B cell (primary cell): ENCODE results near the gene TRABD2B. TPM values are rescaled to one million over a fixed set of nuclear protein-coding genes. Genes with fewer than 3 reads are reported as not detected.

Experiments
- ATAC-seq: fragments of 200-7000 bp; cut with Tn5 transposase; one replicate; pipeline ENCODE4 v1.10.0; 2021; ENCODE audit warnings: low read depth, mild to moderate bottlenecking, moderate number of reproducible peaks, moderate library complexity
- CTCF ChIA-PET: fragments of 350-600 bp; sonication (Branson Sonifier 250); formaldehyde crosslinking; loops from one replicate; lab custom pipeline; 2021; ENCODE audit warnings: antibody characterized with exemption, inconsistent platforms; lab: Charles Lee
- POLR2A ChIA-PET: fragments of 350-600 bp; sonication (Branson Sonifier 250); formaldehyde crosslinking; loops from one replicate; lab custom pipeline; 2021; ENCODE audit warnings: antibody characterized with exemption; lab: Charles Lee
- DNase-seq: peaks from one replicate; pipeline ENCODE4 v3.0.0; 2013
- H2AFZ ChIP-seq: 2 replicates; pipeline ENCODE4 v1.6.1; 2012; ENCODE audit warnings: mild to moderate bottlenecking, low read depth, low read length; ENCODE audit not compliant: insufficient read depth, poor library complexity, severe bottlenecking
- H3K27ac ChIP-seq, 2 donors: 1 replicate in 1 of 2; 2 replicates in 1 of 2; pipeline ENCODE4 v1.5.1; 2012 to 2013; ENCODE audit warnings: low read length in 2 of 2, mild to moderate bottlenecking in 2 of 2, moderate library complexity in 1 of 2
- H3K27me3 ChIP-seq, 4 experiments: fragments of 200-600 bp in 1 of 4; sonication (generic) in 1 of 4; replicated peaks in 1 of 4; 1 replicate in 2 of 4; 2 replicates in 2 of 4; pipeline versions ENCODE4 v1.6.1 to v1.7.0; 2013 to 2016; ENCODE audit warnings: low read length in 3 of 4, mild to moderate bottlenecking in 2 of 4, mixed read lengths in 1 of 4, moderate library complexity in 1 of 4; ENCODE audit not compliant: insufficient read depth in 4 of 4, control insufficient read depth in 3 of 4; ENCODE audit errors: control extremely low read depth in 1 of 4
- H3K36me3 ChIP-seq, 2 experiments: replicated peaks in 1 of 2; 1 replicate in 1 of 2; 2 replicates in 1 of 2; pipeline versions ENCODE4 v1.6.1 to v1.7.1; 2013; ENCODE audit warnings: low read length in 1 of 2; ENCODE audit not compliant: insufficient read depth in 2 of 2, control insufficient read depth in 1 of 2; ENCODE audit errors: control extremely low read depth in 1 of 2, extremely low read depth in 1 of 2
- H3K4me1 ChIP-seq, 2 donors: fragments of 200-600 bp in 1 of 2; sonication (generic) in 1 of 2; 1 replicate in 1 of 2; 2 replicates in 1 of 2; pipeline versions ENCODE4 v1.5.1 to v1.6.1; 2013 to 2017; ENCODE audit warnings: low read length in 2 of 2; ENCODE audit not compliant: control insufficient read depth in 2 of 2, insufficient read depth in 2 of 2
- H3K4me2 ChIP-seq: replicated peaks from 2 replicates; pipeline ENCODE3; 2012; ENCODE audit warnings: mild to moderate bottlenecking, low read depth, low read length; ENCODE audit not compliant: poor library complexity, severe bottlenecking
- H3K4me3 ChIP-seq, 5 experiments: fragments of 200-600 bp in 1 of 5; sonication (generic) in 1 of 5; 1 replicate in 3 of 5; 2 replicates in 2 of 5; pipeline versions ENCODE4 v1.5.1 to v1.7.0; 2011 to 2016; ENCODE audit warnings: low read length in 4 of 5, mild to moderate bottlenecking in 4 of 5, low read depth in 2 of 5, control low read depth in 1 of 5, moderate library complexity in 1 of 5; ENCODE audit not compliant: insufficient read depth in 1 of 5; ENCODE audit errors: control extremely low read depth in 1 of 5, extremely low read depth in 1 of 5
- H3K79me2 ChIP-seq: fragments of 200-600 bp; sonication (generic); one replicate; pipeline ENCODE4 v1.6.0; 2016; ENCODE audit warnings: low read length; ENCODE audit not compliant: control insufficient read depth, insufficient read depth
- H3K9ac ChIP-seq: fragments of 200-600 bp; sonication (generic); 2 replicates; pipeline ENCODE4 v1.6.1; 2017; ENCODE audit warnings: mild to moderate bottlenecking, low read length, moderate library complexity
- H3K9me3 ChIP-seq, 3 donors: one replicate each; pipeline versions ENCODE4 v1.6.1 to v1.7.1; 2013; ENCODE audit warnings: low read length in 2 of 3; ENCODE audit not compliant: control insufficient read depth in 2 of 3, insufficient read depth in 1 of 3; ENCODE audit errors: control extremely low read depth in 1 of 3
- H4K20me1 ChIP-seq: 2 replicates; pipeline ENCODE4 v1.6.0; 2012; ENCODE audit warnings: mild to moderate bottlenecking, low read length; ENCODE audit not compliant: insufficient read depth, control insufficient read depth, poor library complexity, severe bottlenecking
- H3K27ac Mint-ChIP-seq: one replicate; pipeline ENCODE4 v1.8.0; 2021; ENCODE audit warnings: mixed read lengths
- H3K27me3 Mint-ChIP-seq: one replicate; pipeline ENCODE4 v1.8.0; 2021; ENCODE audit warnings: mixed read lengths
- H3K4me1 Mint-ChIP-seq: one replicate; pipeline ENCODE4 v1.8.0; 2021; ENCODE audit warnings: mixed read lengths
- H3K4me3 Mint-ChIP-seq: one replicate; pipeline ENCODE4 v1.8.0; 2021; ENCODE audit warnings: mixed read lengths
- H3K9me3 Mint-ChIP-seq: one replicate; pipeline ENCODE4 v1.8.0; 2022; ENCODE audit warnings: mixed read lengths; ENCODE audit not compliant: insufficient read depth
- EZH2 ChIP-seq: IDR thresholded peaks from 2 replicates; pipeline ENCODE4 v1.6.1; 2012; ENCODE audit warnings: borderline replicate concordance, low read depth, mild to moderate bottlenecking, moderate library complexity, low read length; ENCODE audit not compliant: insufficient read depth, poor library complexity, severe bottlenecking
- WGBS: methylation state at CpG from one replicate; pipeline ENCODE4 v1.1.5; 2013; ENCODE audit warnings: missing lambda C conversion rate; ENCODE audit not compliant: insufficient coverage; 5-methylcytosine and 5-hydroxymethylcytosine counted together
- intact Hi-C: fragments of 100-400 bp; cut with micrococcal nuclease; formaldehyde crosslinking; loops from one replicate; pipeline ENCODE4 v1.10.0; 2022
- polyA minus RNA-seq: library from RNA; depleted of rRNA, polyadenylated mRNA; stranded (reverse); fragments of >200 nt; gene quantifications from 2 replicates; pipeline ENCODE4 v1.2.3, GENCODE V29; 2012
- polyA plus RNA-seq: library from polyadenylated mRNA; depleted of rRNA; stranded (reverse); fragments of >200 nt; gene quantifications from 2 replicates; pipeline ENCODE4 v1.2.3, GENCODE V29; 2012
- total RNA-seq, 2 donors: library from RNA; stranded (reverse); fragments of 120-200 nt in 1 of 2; gene quantifications; 1 replicate in 1 of 2; 2 replicates in 1 of 2; pipeline versions ENCODE4 v1.2.3 to v1.2.4, GENCODE V29; 2013 to 2022
- TF ChIP-seq, protein P1 (sequence below): fragments of 200-600 bp; IDR thresholded peaks from one replicate; pipeline ENCODE4 v1.8.0; 2022; ENCODE audit warnings: antibody characterized with exemption, mild to moderate bottlenecking

Gene TRABD2B
- total RNA-seq (not detected in 2 replicates), polyA plus RNA-seq (not detected in 2 replicates), polyA minus RNA-seq (not detected in 2 replicates)
- total RNA-seq (2013), result 0.02 TPM

GRCh38 chr1:47997289-47998200 is at the start of gene TRABD2B:
Gene TRABD2B, minus strand, starts transcription at chr1:47997385.
- Mint-ChIP-seq H3K27ac (no peak within 1 kb of the TSS), H3K9me3 (no peaks in the 10 kb centered on the region), H3K4me3 (peak within 1 kb of the TSS; percentile 80), H3K27me3 (peaks cover 54% of the 10 kb centered on the region), H3K4me1 (peaks cover 11% of the 10 kb centered on the region)
- no peaks in the 10 kb centered on the region for H3K79me2 ChIP-seq
- H4K20me1 ChIP-seq, result no peaks in the 10 kb centered on the region
- H2AFZ ChIP-seq, result peak within 1 kb of the TSS; percentile 68
- peak within 1 kb of the TSS in 3 of 5 experiments; percentile 38 to 40 (median 39) for H3K4me3 ChIP-seq
- TF ChIP-seq, protein P1, sequence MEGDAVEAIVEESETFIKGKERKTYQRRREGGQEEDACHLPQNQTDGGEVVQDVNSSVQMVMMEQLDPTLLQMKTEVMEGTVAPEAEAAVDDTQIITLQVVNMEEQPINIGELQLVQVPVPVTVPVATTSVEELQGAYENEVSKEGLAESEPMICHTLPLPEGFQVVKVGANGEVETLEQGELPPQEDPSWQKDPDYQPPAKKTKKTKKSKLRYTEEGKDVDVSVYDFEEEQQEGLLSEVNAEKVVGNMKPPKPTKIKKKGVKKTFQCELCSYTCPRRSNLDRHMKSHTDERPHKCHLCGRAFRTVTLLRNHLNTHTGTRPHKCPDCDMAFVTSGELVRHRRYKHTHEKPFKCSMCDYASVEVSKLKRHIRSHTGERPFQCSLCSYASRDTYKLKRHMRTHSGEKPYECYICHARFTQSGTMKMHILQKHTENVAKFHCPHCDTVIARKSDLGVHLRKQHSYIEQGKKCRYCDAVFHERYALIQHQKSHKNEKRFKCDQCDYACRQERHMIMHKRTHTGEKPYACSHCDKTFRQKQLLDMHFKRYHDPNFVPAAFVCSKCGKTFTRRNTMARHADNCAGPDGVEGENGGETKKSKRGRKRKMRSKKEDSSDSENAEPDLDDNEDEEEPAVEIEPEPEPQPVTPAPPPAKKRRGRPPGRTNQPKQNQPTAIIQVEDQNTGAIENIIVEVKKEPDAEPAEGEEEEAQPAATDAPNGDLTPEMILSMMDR, result peak; percentile 92
- no peak for TF ChIP-seq EZH2
- peaks cover 6% of the 10 kb centered on the region in 2 donors for H3K4me1 ChIP-seq
- intact Hi-C loops, result no loop called here
- H3K36me3 ChIP-seq, result no peaks in the 10 kb centered on the region
- no peak within 1 kb of the TSS for H3K27ac ChIP-seq
- ChIA-PET CTCF (interaction anchor here (0.9 to 3.4 kb wide), 8 partner anchors 8 to 239 kb away, joined by 3 to 32 read pairs (median 6); no protein-coding TSS in a partner anchor), POLR2A (no interaction called here)
- WGBS, result 5% methylated on average over 63 of the region's 86 CpGs
- no peaks in the 10 kb centered on the region for H3K9me3 ChIP-seq
- ATAC-seq (peak; percentile 82), DNase-seq (peak; percentile 71)
- peaks cover 0 to 30% (median 21%) of the 10 kb centered on the region in 4 experiments for H3K27me3 ChIP-seq
- peak within 1 kb of the TSS; percentile 75 for H3K4me2 ChIP-seq
- H3K9ac ChIP-seq, result peak within 1 kb of the TSS; percentile 35

- no peak overlapping the region for H3K27ac ChIP-seq
- H3K9ac ChIP-seq, result no peak overlapping the region
- intact Hi-C loops, result no loop called here
- Mint-ChIP-seq H3K9me3 (no peaks in the 10 kb centered on the region), H3K4me1 (no peaks in the 10 kb centered on the region), H3K27ac (no peak overlapping the region), H3K4me3 (no peak overlapping the region), H3K27me3 (peaks cover 9% of the 10 kb centered on the region)
- H2AFZ ChIP-seq, result no peak overlapping the region
- H3K4me3 ChIP-seq, result no peak overlapping the region
- ChIA-PET CTCF (no interaction called here), POLR2A (no interaction called here)
- H3K36me3 ChIP-seq, result no peaks in the 10 kb centered on the region
- no peaks in the 10 kb centered on the region for H3K79me2 ChIP-seq
- WGBS, result 86% methylated on average over 1 of the region's 2 CpGs
- H4K20me1 ChIP-seq, result no peaks in the 10 kb centered on the region
- DNase-seq (no peak), ATAC-seq (no peak)
- no peaks in the 10 kb centered on the region for H3K4me1 ChIP-seq
- no peaks in the 10 kb centered on the region for H3K9me3 ChIP-seq
- no peak for TF ChIP-seq EZH2
- TF ChIP-seq, protein P1, result no peak
- no peak overlapping the region for H3K4me2 ChIP-seq
- H3K27me3 ChIP-seq, result peaks cover 0 to 5% (median 0%) of the 10 kb centered on the region in 4 experiments
Observed at GRCh38 chr1:48044311-48044710, 47.1 kb upstream of the TRABD2B start.
